ENCODE measurements around the gene RASGEF1B. TPM values are rescaled to one million over a fixed set of nuclear protein-coding genes. Genes with fewer than 3 reads are reported as not detected.

RASGEF1B gene
- total RNA-seq: 6.8 to 7.2 TPM (median 7.2 TPM) in 3 replicates

- H3K27ac Mint-ChIP-seq: peak within 1 kb of the TSS; percentile 94
- H3K9me3 Mint-ChIP-seq: no peaks in the 10 kb centered on the region
Observed at GRCh38 chr4:81471588-81472280, at the start of gene RASGEF1B. RASGEF1B (minus strand) TSS chr4:81471907; CDS start chr4:81459508, 12,399 bp downstream.

GRCh38 chr4:81519856-81520255, 48.1 kb upstream of the RASGEF1B start:
- no peak for DNase-seq (ENCODE audit: low spot score in 2 of 2, unreplicated experiment in 2 of 2)
- Mint-ChIP-seq H3K27ac (no peak overlapping the region), H3K4me1 (peaks cover 18% of the 10 kb centered on the region), H3K36me3 (no peaks in the 10 kb centered on the region), H3K27me3 (ENCODE audit: low read depth) (no peaks in the 10 kb centered on the region), H3K9me3 (no peaks in the 10 kb centered on the region), H3K4me3 (no peak overlapping the region)
- TF ChIP-seq, protein P1, sequence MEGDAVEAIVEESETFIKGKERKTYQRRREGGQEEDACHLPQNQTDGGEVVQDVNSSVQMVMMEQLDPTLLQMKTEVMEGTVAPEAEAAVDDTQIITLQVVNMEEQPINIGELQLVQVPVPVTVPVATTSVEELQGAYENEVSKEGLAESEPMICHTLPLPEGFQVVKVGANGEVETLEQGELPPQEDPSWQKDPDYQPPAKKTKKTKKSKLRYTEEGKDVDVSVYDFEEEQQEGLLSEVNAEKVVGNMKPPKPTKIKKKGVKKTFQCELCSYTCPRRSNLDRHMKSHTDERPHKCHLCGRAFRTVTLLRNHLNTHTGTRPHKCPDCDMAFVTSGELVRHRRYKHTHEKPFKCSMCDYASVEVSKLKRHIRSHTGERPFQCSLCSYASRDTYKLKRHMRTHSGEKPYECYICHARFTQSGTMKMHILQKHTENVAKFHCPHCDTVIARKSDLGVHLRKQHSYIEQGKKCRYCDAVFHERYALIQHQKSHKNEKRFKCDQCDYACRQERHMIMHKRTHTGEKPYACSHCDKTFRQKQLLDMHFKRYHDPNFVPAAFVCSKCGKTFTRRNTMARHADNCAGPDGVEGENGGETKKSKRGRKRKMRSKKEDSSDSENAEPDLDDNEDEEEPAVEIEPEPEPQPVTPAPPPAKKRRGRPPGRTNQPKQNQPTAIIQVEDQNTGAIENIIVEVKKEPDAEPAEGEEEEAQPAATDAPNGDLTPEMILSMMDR (IDR thresholded peaks at IDR 0.05; ENCODE audit: unreplicated experiment): no peak

More at GRCh38 chr4:81471588-81472280, at the start of gene RASGEF1B:
- DNase-seq (ENCODE audit: low spot score in 2 of 2, unreplicated experiment in 2 of 2): peak; percentile 77 to 88
- TF ChIP-seq, protein P1 (IDR thresholded peaks at IDR 0.05; ENCODE audit: unreplicated experiment): no peak
- H3K4me3 Mint-ChIP-seq: peak within 1 kb of the TSS; percentile 77
- peaks cover 57% of the 10 kb centered on the region for H3K27me3 Mint-ChIP-seq (ENCODE audit: low read depth)
- H3K4me1 Mint-ChIP-seq: peaks cover 38% of the 10 kb centered on the region
- H3K36me3 Mint-ChIP-seq: no peaks in the 10 kb centered on the region

DNA sequence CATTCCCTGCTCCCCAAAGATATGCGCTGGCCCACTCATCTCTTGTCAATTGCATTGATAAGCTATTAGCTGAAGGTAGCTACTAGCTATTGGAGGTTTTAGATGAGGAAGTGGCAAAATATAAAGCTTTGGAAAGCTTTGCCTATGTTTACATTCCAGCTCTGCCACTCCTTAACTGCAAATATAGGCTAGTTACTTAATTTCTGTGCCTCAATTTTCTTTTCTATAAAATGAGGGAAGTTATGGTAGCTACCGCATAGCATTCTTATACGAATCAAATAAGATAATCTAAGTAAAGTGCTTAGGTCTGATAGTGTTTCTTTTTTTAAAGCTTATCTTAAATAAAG, 47.7 kb upstream of the RASGEF1B start:
- Mint-ChIP-seq H3K4me1 (peaks cover 18% of the 10 kb centered on the region), H3K9me3 (no peaks in the 10 kb centered on the region), H3K27ac (no peak overlapping the region), H3K4me3 (no peak overlapping the region), H3K36me3 (no peaks in the 10 kb centered on the region), H3K27me3 (ENCODE audit: low read depth) (no peaks in the 10 kb centered on the region)
- no peak for DNase-seq (ENCODE audit: low spot score in 2 of 2, unreplicated experiment in 2 of 2)
- TF ChIP-seq, protein P1 (IDR thresholded peaks at IDR 0.05; ENCODE audit: unreplicated experiment): no peak

- Mint-ChIP-seq H3K4me1 (peaks cover 18% of the 10 kb centered on the region), H3K4me3 (no peak overlapping the region), H3K27ac (peak overlapping the region; percentile 52), H3K27me3 (ENCODE audit: low read depth) (no peaks in the 10 kb centered on the region), H3K9me3 (no peaks in the 10 kb centered on the region), H3K36me3 (no peaks in the 10 kb centered on the region)
- DNase-seq (ENCODE audit: low spot score in 2 of 2, unreplicated experiment in 2 of 2): no peak
- TF ChIP-seq, protein P1 (IDR thresholded peaks at IDR 0.05; ENCODE audit: unreplicated experiment): no peak
Observed at GRCh38 chr4:81518762-81519426, 47.2 kb upstream of the RASGEF1B start.

DNA sequence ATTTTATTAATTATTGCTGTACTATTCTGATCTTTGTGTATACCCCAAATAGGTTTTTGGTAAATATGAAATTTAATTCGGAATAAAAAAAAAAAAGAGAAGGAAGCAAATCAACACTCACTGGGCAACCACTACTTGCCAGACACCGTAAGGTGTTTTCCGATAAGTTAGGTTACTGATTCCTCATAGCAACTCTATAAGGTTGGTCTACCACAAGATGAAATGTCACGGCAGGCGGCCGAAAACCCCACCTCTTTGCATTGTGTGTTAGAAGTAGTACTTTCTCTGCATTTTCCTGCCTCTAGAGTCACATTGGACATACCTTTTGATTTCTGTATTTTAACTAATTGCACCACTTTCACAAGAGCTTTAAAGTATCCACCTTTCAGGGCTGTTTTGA, 44.5 kb upstream of the RASGEF1B start:
- Mint-ChIP-seq H3K4me1 (peaks cover 35% of the 10 kb centered on the region), H3K9me3 (no peaks in the 10 kb centered on the region), H3K27me3 (ENCODE audit: low read depth) (no peaks in the 10 kb centered on the region), H3K36me3 (no peaks in the 10 kb centered on the region), H3K27ac (no peak overlapping the region), H3K4me3 (no peak overlapping the region)
- DNase-seq (ENCODE audit: low spot score in 2 of 2, unreplicated experiment in 2 of 2): no peak
- TF ChIP-seq, protein P1 (IDR thresholded peaks at IDR 0.05; ENCODE audit: unreplicated experiment): no peak
